GM19238 (cell line): ENCODE data around the gene USP54.

ENCODE experiments used
- DNase-seq: peaks from one replicate; pipeline ENCODE4 v3.0.0; 2011; ENCODE audit warnings: low spot score; ENCODE audit not compliant: insufficient read length

Gene USP54

GRCh38 chr10:73537288-73537687 lies 53.9 kb downstream of the USP54 start:
- no peak for DNase-seq

GRCh38 chr10:73534857-73535256 lies 56.3 kb downstream of the USP54 start:
- no peak for DNase-seq

- DNase-seq = peak; percentile 49
Observed at GRCh38 chr10:73529089-73529832, 61.9 kb downstream of the USP54 start.

- DNase-seq = no peak
Observed at GRCh38 chr10:73522263-73522662, 68.9 kb downstream of the USP54 start.

- no peak for DNase-seq
Observed at GRCh38 chr10:73519336-73519735, 71.8 kb downstream of the USP54 start.

GRCh38 chr10:73517166-73517888 lies 73.8 kb downstream of the USP54 start:
- no peak for DNase-seq

GRCh38 chr10:73512207-73512743 lies 78.9 kb downstream of the USP54 start:
- DNase-seq = no peak

- DNase-seq = no peak
Observed at GRCh38 chr10:73509695-73510094, 81.4 kb downstream of the USP54 start.

GRCh38 chr10:73506491-73506890 lies 84.7 kb downstream of the USP54 start:
- no peak for DNase-seq

GRCh38 chr10:73506074-73506473 lies 85.1 kb downstream of the USP54 start:
- DNase-seq = no peak

- no peak for DNase-seq
Observed at GRCh38 chr10:73503037-73503436, 88.1 kb downstream of the USP54 start.

GRCh38 chr10:73501651-73502050 lies 89.5 kb downstream of the USP54 start:
- DNase-seq = no peak

GRCh38 chr10:73497623-73498022 lies 93.5 kb downstream of the USP54 start:
- no peak for DNase-seq

GRCh38 chr10:73495884-73496674 lies 95.1 kb downstream of the USP54 start, which contains the start of gene PPP3CB:
Gene PPP3CB, minus strand, starts transcription at chr10:73496024. Its CDS starts 135 bp downstream, at chr10:73495889.
- DNase-seq = peak; percentile 75

GRCh38 chr10:73495226-73495883 lies 95.8 kb downstream of the USP54 start:
- DNase-seq = peak; percentile 90

- DNase-seq = no peak
Observed at GRCh38 chr10:73494877-73495225, 96.3 kb downstream of the USP54 start.

- no peak for DNase-seq
Observed at GRCh38 chr10:73494213-73494612, 96.9 kb downstream of the USP54 start.

- DNase-seq = no peak
Observed at GRCh38 chr10:73493781-73494180, 97.4 kb downstream of the USP54 start.

GRCh38 chr10:73486601-73487000 lies 104.5 kb downstream of the USP54 start:
- no peak for DNase-seq

- DNase-seq = no peak
Observed at GRCh38 chr10:73485320-73485719, 105.8 kb downstream of the USP54 start.

GRCh38 chr10:73480158-73480557 lies 111.0 kb downstream of the USP54 start:
- DNase-seq = no peak
